SK-N-SH (cell line): Measurements from ENCODE around the gene RBMS1.

Experiments used
- EP300 ChIP-seq, 2 experiments: IDR thresholded peaks; 2 replicates each; pipeline versions ENCODE4 v1.4.0 to v1.6.1; 2012; ENCODE audit warnings: borderline replicate concordance in 1 of 2, low read depth in 1 of 2, low read length in 1 of 2
- JUND ChIP-seq: IDR thresholded peaks from 2 replicates; pipeline ENCODE4 v1.4.0; 2012
- MAX ChIP-seq: IDR thresholded peaks from 2 replicates; pipeline ENCODE4 v1.4.0; 2012; ENCODE audit warnings: low read depth
- MEF2A ChIP-seq: IDR thresholded peaks from 2 replicates; pipeline ENCODE4 v1.4.0; 2012; ENCODE audit warnings: low read depth, borderline replicate concordance
- NRF1 ChIP-seq: IDR thresholded peaks from 2 replicates; pipeline ENCODE4 v1.6.1; 2012; ENCODE audit warnings: low read depth, mild to moderate bottlenecking, low read length
- POLR2AphosphoS5 ChIP-seq: IDR thresholded peaks from 2 replicates; pipeline ENCODE4 v1.6.1; 2012; ENCODE audit warnings: low read depth, low read length
- REST ChIP-seq: IDR thresholded peaks from 2 replicates; pipeline ENCODE4 v1.6.1; 2012; ENCODE audit warnings: mild to moderate bottlenecking, low read depth, low read length, moderate library complexity
- RFX5 ChIP-seq: IDR thresholded peaks from 2 replicates; pipeline ENCODE4 v1.6.1; 2012; ENCODE audit warnings: mild to moderate bottlenecking, improper control_type of control experiment, low read length
- TAF1 ChIP-seq: IDR thresholded peaks from 2 replicates; pipeline ENCODE4 v1.6.1; 2012; ENCODE audit warnings: low read depth, mild to moderate bottlenecking, low read length, moderate library complexity, borderline replicate concordance
- YY1 ChIP-seq: IDR thresholded peaks from 2 replicates; pipeline ENCODE4 v1.4.0; 2012; ENCODE audit warnings: low read depth, mild to moderate bottlenecking
- TF ChIP-seq, protein P1 (sequence below): fragments of 200-600 bp; sonication (generic); IDR thresholded peaks from 2 replicates; pipeline ENCODE4 v1.6.1; 2017; ENCODE audit warnings: antibody characterized with exemption, mild to moderate bottlenecking, moderate library complexity

GRCh38 chr2:160345071-160345764 lies 148.4 kb downstream of the RBMS1 start:
- no peak for TF ChIP-seq JUND
- TF ChIP-seq, protein P1, sequence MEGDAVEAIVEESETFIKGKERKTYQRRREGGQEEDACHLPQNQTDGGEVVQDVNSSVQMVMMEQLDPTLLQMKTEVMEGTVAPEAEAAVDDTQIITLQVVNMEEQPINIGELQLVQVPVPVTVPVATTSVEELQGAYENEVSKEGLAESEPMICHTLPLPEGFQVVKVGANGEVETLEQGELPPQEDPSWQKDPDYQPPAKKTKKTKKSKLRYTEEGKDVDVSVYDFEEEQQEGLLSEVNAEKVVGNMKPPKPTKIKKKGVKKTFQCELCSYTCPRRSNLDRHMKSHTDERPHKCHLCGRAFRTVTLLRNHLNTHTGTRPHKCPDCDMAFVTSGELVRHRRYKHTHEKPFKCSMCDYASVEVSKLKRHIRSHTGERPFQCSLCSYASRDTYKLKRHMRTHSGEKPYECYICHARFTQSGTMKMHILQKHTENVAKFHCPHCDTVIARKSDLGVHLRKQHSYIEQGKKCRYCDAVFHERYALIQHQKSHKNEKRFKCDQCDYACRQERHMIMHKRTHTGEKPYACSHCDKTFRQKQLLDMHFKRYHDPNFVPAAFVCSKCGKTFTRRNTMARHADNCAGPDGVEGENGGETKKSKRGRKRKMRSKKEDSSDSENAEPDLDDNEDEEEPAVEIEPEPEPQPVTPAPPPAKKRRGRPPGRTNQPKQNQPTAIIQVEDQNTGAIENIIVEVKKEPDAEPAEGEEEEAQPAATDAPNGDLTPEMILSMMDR, result no peak
- TF ChIP-seq EP300 (IDR thresholded peaks at IDR 0.05; ENCODE audit: borderline replicate concordance in 1 of 2, low read depth in 1 of 2, low read length in 1 of 2), result no peak
- no peak for TF ChIP-seq REST
- no peak for TF ChIP-seq TAF1
- TF ChIP-seq YY1, result no peak
- TF ChIP-seq MAX, result no peak
- no peak for TF ChIP-seq RFX5
- no peak for TF ChIP-seq MEF2A
- TF ChIP-seq NRF1, result no peak
- TF ChIP-seq POLR2AphosphoS5, result no peak
